PC-3 (cell line): Measurements from ENCODE around the gene PREX1. TPM values are rescaled to one million over a fixed set of nuclear protein-coding genes. Genes with fewer than 3 reads are reported as not detected.

ENCODE experiments used
- ATAC-seq: fragments of 200-7000 bp; cut with Tn5 transposase; 2 replicates; pipeline ENCODE4 v1.9.1; 2020; ENCODE audit warnings: mild to moderate bottlenecking, moderate library complexity
- BruUV-seq: library from RNA; stranded (reverse); fragments of 400-500 nt; replicated peaks from 2 replicates; lab custom pipeline; 2021; lab: Mats Ljungman, UMichigan
- CTCF ChIA-PET: fragments of 300-600 bp; sonication (Branson Sonifier 250); formaldehyde crosslinking; loops from one replicate; lab custom pipeline; 2022; ENCODE audit warnings: antibody characterized with exemption; lab: Charles Lee
- POLR2A ChIA-PET: fragments of 300-600 bp; sonication (Branson Sonifier 250); formaldehyde crosslinking; loops from one replicate; lab custom pipeline; 2022; ENCODE audit warnings: antibody characterized with exemption; ENCODE audit not compliant: unreplicated experiment; lab: Charles Lee
- DNase-seq: peaks from one replicate; pipeline ENCODE4 v3.0.0-alpha.2; 2015
- H2AFZ ChIP-seq: fragments of 300-600 bp; sonication (generic); 2 replicates; pipeline ENCODE4 v1.6.0; 2016; ENCODE audit warnings: antibody characterized with exemption, low read length
- H3F3A ChIP-seq: fragments of 300-600 bp; sonication (generic); one replicate; pipeline ENCODE4 v1.6.0; 2017; ENCODE audit warnings: antibody characterized with exemption, low read length, control low read depth, mild to moderate bottlenecking; ENCODE audit not compliant: unreplicated experiment
- H3K27ac ChIP-seq: fragments of 300-600 bp; sonication (generic); 2 replicates; pipeline ENCODE4 v1.5.1; 2016; ENCODE audit warnings: mild to moderate bottlenecking, low read length
- H3K27me3 ChIP-seq: fragments of 300-600 bp; sonication (generic); 2 replicates; pipeline ENCODE4 v1.6.1; 2016; ENCODE audit warnings: low read length, mixed read lengths
- H3K36me3 ChIP-seq: fragments of 300-600 bp; sonication (generic); 2 replicates; pipeline ENCODE4 v1.6.1; 2016; ENCODE audit warnings: low read depth, mixed run types, low read length, mixed read lengths
- H3K4me1 ChIP-seq: fragments of 300-600 bp; sonication (generic); 2 replicates; pipeline ENCODE4 v1.5.1; 2016; ENCODE audit warnings: low read length; ENCODE audit not compliant: insufficient read depth
- H3K4me2 ChIP-seq: fragments of 300-600 bp; sonication (generic); 2 replicates; pipeline ENCODE4 v1.6.0; 2016; ENCODE audit warnings: low read length
- H3K4me3 ChIP-seq: fragments of 300-600 bp; sonication (generic); 2 replicates; pipeline ENCODE4 v1.5.1; 2016; ENCODE audit warnings: mild to moderate bottlenecking, low read length, mixed read lengths
- H3K79me2 ChIP-seq: fragments of 300-600 bp; sonication (generic); 2 replicates; pipeline ENCODE4 v1.6.1; 2017; ENCODE audit warnings: low read length, mixed read lengths
- H3K9ac ChIP-seq: fragments of 300-600 bp; sonication (generic); 2 replicates; pipeline ENCODE4 v1.6.0; 2016; ENCODE audit warnings: mild to moderate bottlenecking, low read length
- H3K9me2 ChIP-seq: fragments of 300-600 bp; sonication (generic); replicated peaks from 2 replicates; pipeline ENCODE4 v1.6.1; 2016; ENCODE audit warnings: mixed run types, low read length, mixed read lengths
- H3K9me3 ChIP-seq: fragments of 300-600 bp; sonication (generic); 2 replicates; pipeline ENCODE4 v1.6.1; 2016; ENCODE audit warnings: low read length, mixed read lengths
- H4K20me1 ChIP-seq: fragments of 300-600 bp; sonication (generic); 2 replicates; pipeline ENCODE4 v1.6.1; 2016; ENCODE audit warnings: low read length, mixed read lengths
- EZH2 ChIP-seq: fragments of 300-600 bp; sonication (generic); IDR thresholded peaks from one replicate; pipeline ENCODE4 v1.6.1; 2017; ENCODE audit warnings: antibody characterized with exemption, mild to moderate bottlenecking, low read length; ENCODE audit not compliant: unreplicated experiment
- EZH2phosphoT487 ChIP-seq: fragments of 300-600 bp; sonication (generic); IDR thresholded peaks from 2 replicates; pipeline ENCODE4 v1.6.1; 2018; ENCODE audit warnings: mild to moderate bottlenecking, antibody characterized with exemption, low read length, borderline replicate concordance
- intact Hi-C: fragments of 100-400 bp; cut with micrococcal nuclease; formaldehyde crosslinking; loops from 2 replicates; pipeline ENCODE4 v1.9.0; 2023
- total RNA-seq: library from RNA; depleted of rRNA; stranded (reverse); fragments of >200 nt; gene quantifications from 2 replicates; pipeline ENCODE4 v1.2.3, GENCODE V29; 2014
- TF ChIP-seq, protein P1 (sequence below): fragments of 300-600 bp; sonication (generic); conservative IDR thresholded peaks from 2 replicates; pipeline ENCODE4 v1.5.1; 2017; ENCODE audit warnings: antibody characterized with exemption, low read depth, mild to moderate bottlenecking, low read length

PREX1 gene
- total RNA-seq, 1 experiment from 2014 or later, result 22.1 TPM

DNA sequence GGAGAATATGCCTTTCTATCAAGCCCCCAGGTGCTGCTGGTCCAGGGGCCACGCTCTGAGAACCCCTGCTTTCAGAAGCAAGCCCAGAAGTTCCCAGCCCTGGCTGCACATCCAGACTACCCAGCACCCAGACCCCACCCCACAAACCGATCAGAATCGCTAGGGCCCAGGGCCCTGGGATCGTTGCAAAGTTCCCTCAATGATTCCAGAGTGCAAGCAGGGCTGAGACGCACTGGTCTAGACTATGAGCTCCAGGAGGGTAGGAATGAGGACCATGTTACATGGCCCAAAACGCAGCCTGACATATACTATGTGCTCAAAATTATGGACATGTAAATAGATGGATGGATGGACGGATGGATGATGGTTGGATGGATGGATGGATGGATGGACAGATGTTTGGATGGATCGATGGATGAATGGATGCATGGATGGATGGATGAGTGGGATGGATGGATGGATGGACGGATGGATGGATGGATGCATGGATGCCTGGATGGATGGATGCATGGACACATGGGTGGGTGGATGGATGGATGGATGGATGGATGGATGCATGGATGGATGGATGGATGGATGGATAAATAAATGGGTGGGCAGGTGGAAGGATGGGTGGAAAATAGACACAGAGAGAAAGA lies 194.1 kb downstream of the PREX1 start:
- POLR2A ChIA-PET, result no interaction called here
- CTCF ChIA-PET, result no interaction called here
- ATAC-seq (no peak), DNase-seq (no peak)
- Histone ChIP-seq H3K79me2 (no peaks in the 10 kb centered on the region), H3K27me3 (no peaks in the 10 kb centered on the region), H3F3A (no peaks in the 10 kb centered on the region), H4K20me1 (no peaks in the 10 kb centered on the region), H3K4me3 (no peak overlapping the region), H3K9me2 (no peaks in the 10 kb centered on the region), H2AFZ (no peak overlapping the region), H3K9ac (no peak overlapping the region), H3K4me2 (no peak overlapping the region), H3K9me3 (no peaks in the 10 kb centered on the region), H3K27ac (no peak overlapping the region), H3K36me3 (no peaks in the 10 kb centered on the region), H3K4me1 (peaks cover 7% of the 10 kb centered on the region; the same call in 1 of the 2 replicates)
- BruUV-seq, result no TSS peak
- intact Hi-C loops, result no loop called here
- TF ChIP-seq, protein P1, sequence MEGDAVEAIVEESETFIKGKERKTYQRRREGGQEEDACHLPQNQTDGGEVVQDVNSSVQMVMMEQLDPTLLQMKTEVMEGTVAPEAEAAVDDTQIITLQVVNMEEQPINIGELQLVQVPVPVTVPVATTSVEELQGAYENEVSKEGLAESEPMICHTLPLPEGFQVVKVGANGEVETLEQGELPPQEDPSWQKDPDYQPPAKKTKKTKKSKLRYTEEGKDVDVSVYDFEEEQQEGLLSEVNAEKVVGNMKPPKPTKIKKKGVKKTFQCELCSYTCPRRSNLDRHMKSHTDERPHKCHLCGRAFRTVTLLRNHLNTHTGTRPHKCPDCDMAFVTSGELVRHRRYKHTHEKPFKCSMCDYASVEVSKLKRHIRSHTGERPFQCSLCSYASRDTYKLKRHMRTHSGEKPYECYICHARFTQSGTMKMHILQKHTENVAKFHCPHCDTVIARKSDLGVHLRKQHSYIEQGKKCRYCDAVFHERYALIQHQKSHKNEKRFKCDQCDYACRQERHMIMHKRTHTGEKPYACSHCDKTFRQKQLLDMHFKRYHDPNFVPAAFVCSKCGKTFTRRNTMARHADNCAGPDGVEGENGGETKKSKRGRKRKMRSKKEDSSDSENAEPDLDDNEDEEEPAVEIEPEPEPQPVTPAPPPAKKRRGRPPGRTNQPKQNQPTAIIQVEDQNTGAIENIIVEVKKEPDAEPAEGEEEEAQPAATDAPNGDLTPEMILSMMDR, result no peak
- TF ChIP-seq EZH2, result no peak
- TF ChIP-seq EZH2phosphoT487, result no peak

DNA sequence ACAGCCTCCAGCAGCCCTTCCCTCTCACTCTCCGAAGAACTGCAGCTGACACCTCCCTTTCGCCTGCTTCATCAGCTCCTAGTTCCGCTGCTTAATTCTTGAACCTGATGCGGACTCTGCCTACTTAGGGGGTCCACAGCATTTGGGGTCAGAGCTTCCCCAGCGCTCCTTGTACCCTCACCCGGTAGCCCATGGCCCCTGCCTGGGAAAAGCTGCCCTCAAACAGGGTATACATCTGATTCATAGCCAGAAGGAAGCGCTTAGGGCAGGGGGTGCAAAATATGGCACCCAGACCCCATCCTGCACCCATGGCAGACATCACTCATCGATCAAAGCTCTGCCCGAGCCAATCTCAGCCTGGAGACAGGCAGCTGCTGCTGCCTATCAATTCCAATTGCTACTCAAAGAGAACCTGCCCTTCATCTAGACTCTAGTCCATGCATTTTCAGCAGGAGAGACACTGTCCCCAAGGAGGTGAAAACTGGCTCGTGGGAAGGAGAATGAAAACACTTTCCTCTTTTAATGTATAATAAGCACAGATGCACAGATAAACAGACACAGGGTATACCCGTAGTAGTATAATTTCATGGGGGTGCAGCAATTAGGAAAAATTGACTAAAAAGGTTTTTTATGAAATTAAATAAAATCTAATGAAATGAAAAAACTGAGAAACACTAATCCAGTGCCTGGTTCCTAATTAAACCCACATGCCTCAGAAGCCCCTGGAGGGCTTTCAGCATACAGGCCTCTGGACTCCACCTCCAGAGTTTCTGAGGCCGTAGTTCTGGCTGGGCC lies 194.8 kb downstream of the PREX1 start:
- TF ChIP-seq EZH2phosphoT487 (no peak), EZH2 (no peak)
- TF ChIP-seq, protein P1, result no peak
- H4K20me1 ChIP-seq, result no peaks in the 10 kb centered on the region
- DNase-seq, result no peak
- H3K27ac ChIP-seq, result no peak overlapping the region
- no peaks in the 10 kb centered on the region for H3K4me1 ChIP-seq
- H3F3A ChIP-seq, result no peaks in the 10 kb centered on the region
- no peak for ATAC-seq
- H3K4me2 ChIP-seq, result no peak overlapping the region
- intact Hi-C loops, result no loop called here
- H3K4me3 ChIP-seq, result no peak overlapping the region
- no peaks in the 10 kb centered on the region for H3K9me3 ChIP-seq
- no peaks in the 10 kb centered on the region for H3K79me2 ChIP-seq
- no peak overlapping the region for H3K9ac ChIP-seq
- H3K27me3 ChIP-seq, result no peaks in the 10 kb centered on the region
- no peaks in the 10 kb centered on the region for H3K9me2 ChIP-seq
- no peak overlapping the region for H2AFZ ChIP-seq
- ChIA-PET CTCF (no interaction called here), POLR2A (no interaction called here)
- BruUV-seq, result no TSS peak
- H3K36me3 ChIP-seq, result no peaks in the 10 kb centered on the region
